ENCODE results near the gene UBC. TPM values are rescaled to one million over a fixed set of nuclear protein-coding genes. Genes with fewer than 3 reads are reported as not detected.

UBC gene
- total RNA-seq, 1 experiment from 2014 or later: 880 TPM

DNA sequence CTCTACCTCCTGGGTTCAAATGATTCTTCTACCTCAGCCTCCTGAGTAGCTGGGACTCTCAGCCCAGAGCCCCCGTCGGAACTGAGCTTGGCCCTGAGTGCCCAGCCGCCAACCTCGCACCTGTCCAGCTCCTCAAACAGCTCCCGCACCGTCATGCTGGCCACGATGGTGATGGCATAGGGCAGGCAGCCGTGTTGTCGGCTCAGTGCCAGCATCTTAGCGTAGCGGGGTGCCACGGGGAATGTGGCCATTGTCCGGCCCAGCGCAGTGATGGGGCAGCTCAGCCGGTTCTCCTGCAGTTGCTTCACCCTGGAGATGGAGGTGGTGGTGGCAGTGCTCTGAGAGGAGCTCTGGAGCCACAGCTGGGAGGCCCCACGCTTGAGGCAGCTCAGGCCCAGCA is 42.1 kb upstream of the UBC start:
- Mint-ChIP-seq H3K36me3 (ENCODE audit: insufficient read depth, unreplicated experiment) (peaks cover 53% of the 10 kb centered on the region), H3K4me3 (ENCODE audit: unreplicated experiment) (no peak overlapping the region), H3K27ac (ENCODE audit: unreplicated experiment) (no peak overlapping the region), H3K4me1 (ENCODE audit: low read depth, unreplicated experiment) (no peaks in the 10 kb centered on the region), H3K27me3 (ENCODE audit: insufficient read depth, unreplicated experiment) (no peaks in the 10 kb centered on the region), H3K9me3 (ENCODE audit: unreplicated experiment) (no peaks in the 10 kb centered on the region)
- Histone ChIP-seq H3K4me1 (no peaks in the 10 kb centered on the region), H3K27me3 (replicated peaks; ENCODE audit: control insufficient read depth, insufficient read depth, low read length) (no peaks in the 10 kb centered on the region), H3K4me3 (ENCODE audit: low read depth, low read length) (no peak overlapping the region), H3K36me3 (ENCODE audit: control insufficient read depth, insufficient read depth, low read length) (peaks cover 7% of the 10 kb centered on the region), H3K9me3 (no peaks in the 10 kb centered on the region)
- no peak for DNase-seq
- TF ChIP-seq, protein P1, sequence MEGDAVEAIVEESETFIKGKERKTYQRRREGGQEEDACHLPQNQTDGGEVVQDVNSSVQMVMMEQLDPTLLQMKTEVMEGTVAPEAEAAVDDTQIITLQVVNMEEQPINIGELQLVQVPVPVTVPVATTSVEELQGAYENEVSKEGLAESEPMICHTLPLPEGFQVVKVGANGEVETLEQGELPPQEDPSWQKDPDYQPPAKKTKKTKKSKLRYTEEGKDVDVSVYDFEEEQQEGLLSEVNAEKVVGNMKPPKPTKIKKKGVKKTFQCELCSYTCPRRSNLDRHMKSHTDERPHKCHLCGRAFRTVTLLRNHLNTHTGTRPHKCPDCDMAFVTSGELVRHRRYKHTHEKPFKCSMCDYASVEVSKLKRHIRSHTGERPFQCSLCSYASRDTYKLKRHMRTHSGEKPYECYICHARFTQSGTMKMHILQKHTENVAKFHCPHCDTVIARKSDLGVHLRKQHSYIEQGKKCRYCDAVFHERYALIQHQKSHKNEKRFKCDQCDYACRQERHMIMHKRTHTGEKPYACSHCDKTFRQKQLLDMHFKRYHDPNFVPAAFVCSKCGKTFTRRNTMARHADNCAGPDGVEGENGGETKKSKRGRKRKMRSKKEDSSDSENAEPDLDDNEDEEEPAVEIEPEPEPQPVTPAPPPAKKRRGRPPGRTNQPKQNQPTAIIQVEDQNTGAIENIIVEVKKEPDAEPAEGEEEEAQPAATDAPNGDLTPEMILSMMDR (IDR thresholded peaks at IDR 0.05; ENCODE audit: insufficient read depth in 1 of 2, low read depth in 1 of 2, low read length in 1 of 2, severe bottlenecking in 1 of 2, unreplicated experiment in 1 of 2): no peak
- intact Hi-C loops (cut with micrococcal nuclease; ENCODE audit: unreplicated experiment): no loop called here
- no TSS peak for BruUV-seq (replicated peaks)
- CTCF ChIA-PET: no interaction called here
- POLR2A ChIA-PET: no interaction called here

DNA sequence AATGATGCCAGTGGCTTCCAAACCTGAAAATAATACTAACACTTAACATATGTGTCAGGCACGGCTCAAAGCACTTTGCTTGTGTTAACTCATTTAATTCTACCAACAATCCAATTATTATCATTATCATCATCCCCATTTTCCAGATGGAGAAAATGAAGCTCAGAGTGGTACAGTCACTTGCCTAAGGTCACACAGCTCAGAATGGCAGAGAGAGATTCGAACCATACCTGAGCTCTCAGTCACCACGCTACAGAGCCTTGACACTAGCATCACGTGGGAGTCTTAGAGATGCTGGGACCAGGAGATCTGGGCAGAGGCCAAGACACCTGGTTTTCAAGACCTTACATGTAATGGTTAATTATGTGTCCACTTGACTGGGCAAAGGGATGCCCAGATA is 40.3 kb upstream of the UBC start:
- POLR2A ChIA-PET: no interaction called here

DNA sequence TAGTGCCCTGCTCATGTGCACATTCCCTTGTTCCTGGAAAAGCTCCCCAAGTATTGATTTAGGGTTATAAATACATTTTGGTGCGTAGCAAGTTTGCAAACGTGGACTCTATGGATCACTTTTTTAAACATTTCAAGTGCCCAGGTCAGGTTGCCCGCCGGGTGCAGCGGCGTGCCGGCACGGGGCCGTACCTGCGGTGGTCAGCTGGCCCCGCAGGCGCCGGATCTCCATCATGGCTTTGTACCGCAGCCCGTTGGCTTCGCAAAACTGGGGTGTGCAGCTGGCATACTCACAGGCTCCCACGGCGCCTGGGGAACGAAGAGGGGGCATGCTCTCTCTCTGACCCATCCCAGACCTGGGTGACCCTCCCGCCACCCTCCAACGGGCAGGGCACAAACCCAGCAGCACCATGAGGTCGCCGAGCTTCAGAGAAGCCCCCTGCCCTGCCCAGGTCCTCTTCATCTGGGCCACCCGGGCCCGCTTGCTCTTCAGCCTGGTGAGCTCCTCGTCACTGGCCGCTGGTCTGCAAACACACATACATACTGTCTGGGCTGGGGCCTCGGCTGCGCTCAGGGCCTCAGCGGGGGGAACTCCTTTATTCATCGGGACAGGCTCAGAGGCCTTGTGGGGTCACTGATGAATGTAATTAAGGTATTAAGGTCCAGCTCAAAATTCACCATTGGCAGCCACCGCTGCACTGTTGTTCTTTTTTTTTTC is 39.4 kb upstream of the UBC start:
- H3K4me1 Mint-ChIP-seq (ENCODE audit: low read depth, unreplicated experiment): no peaks in the 10 kb centered on the region
- H3K36me3 ChIP-seq (ENCODE audit: control insufficient read depth, insufficient read depth, low read length): peaks cover 5% of the 10 kb centered on the region
- TF ChIP-seq, protein P1 (IDR thresholded peaks at IDR 0.05; ENCODE audit: insufficient read depth in 1 of 2, low read depth in 1 of 2, low read length in 1 of 2, severe bottlenecking in 1 of 2, unreplicated experiment in 1 of 2): no peak
- peaks cover 49% of the 10 kb centered on the region for H3K36me3 Mint-ChIP-seq (ENCODE audit: insufficient read depth, unreplicated experiment)
- no peaks in the 10 kb centered on the region for H3K9me3 ChIP-seq
- DNase-seq: no peak
- H3K4me3 ChIP-seq (ENCODE audit: low read depth, low read length): no peak overlapping the region
- POLR2A ChIA-PET: no interaction called here
- H3K27me3 Mint-ChIP-seq (ENCODE audit: insufficient read depth, unreplicated experiment): no peaks in the 10 kb centered on the region
- no peak overlapping the region for H3K27ac Mint-ChIP-seq (ENCODE audit: unreplicated experiment)
- no peaks in the 10 kb centered on the region for H3K4me1 ChIP-seq
- CTCF ChIA-PET: interaction anchor here (1.1 kb wide), 1 partner anchor 13 kb away, joined by 6 read pairs; no protein-coding TSS in a partner anchor
- H3K4me3 Mint-ChIP-seq (ENCODE audit: unreplicated experiment): no peak overlapping the region
- H3K27me3 ChIP-seq (replicated peaks; ENCODE audit: control insufficient read depth, insufficient read depth, low read length): no peaks in the 10 kb centered on the region
- no peaks in the 10 kb centered on the region for H3K9me3 Mint-ChIP-seq (ENCODE audit: unreplicated experiment)
- no TSS peak for BruUV-seq (replicated peaks)
- intact Hi-C loops (cut with micrococcal nuclease; ENCODE audit: unreplicated experiment): no loop called here

More for the DNA sequence above, 40.3 kb upstream of the UBC start:
- no peak for DNase-seq
- BruUV-seq (replicated peaks): no TSS peak
- Histone ChIP-seq H3K36me3 (ENCODE audit: control insufficient read depth, insufficient read depth, low read length) (peaks cover 5% of the 10 kb centered on the region), H3K4me1 (no peaks in the 10 kb centered on the region), H3K9me3 (no peaks in the 10 kb centered on the region), H3K4me3 (ENCODE audit: low read depth, low read length) (no peak overlapping the region), H3K27me3 (replicated peaks; ENCODE audit: control insufficient read depth, insufficient read depth, low read length) (no peaks in the 10 kb centered on the region)
- intact Hi-C loops (cut with micrococcal nuclease; ENCODE audit: unreplicated experiment): no loop called here
- no peak overlapping the region for H3K4me3 Mint-ChIP-seq (ENCODE audit: unreplicated experiment)
- CTCF ChIA-PET: no interaction called here
- no peaks in the 10 kb centered on the region for H3K27me3 Mint-ChIP-seq (ENCODE audit: insufficient read depth, unreplicated experiment)
- no peaks in the 10 kb centered on the region for H3K4me1 Mint-ChIP-seq (ENCODE audit: low read depth, unreplicated experiment)
- TF ChIP-seq, protein P1 (IDR thresholded peaks at IDR 0.05; ENCODE audit: insufficient read depth in 1 of 2, low read depth in 1 of 2, low read length in 1 of 2, severe bottlenecking in 1 of 2, unreplicated experiment in 1 of 2): no peak
- H3K9me3 Mint-ChIP-seq (ENCODE audit: unreplicated experiment): no peaks in the 10 kb centered on the region
- H3K36me3 Mint-ChIP-seq (ENCODE audit: insufficient read depth, unreplicated experiment): peaks cover 49% of the 10 kb centered on the region
- no peak overlapping the region for H3K27ac Mint-ChIP-seq (ENCODE audit: unreplicated experiment)

Data from Caco-2 (cell line).